Measurements from ENCODE around the gene ETF1. TPM values are rescaled to one million over a fixed set of nuclear protein-coding genes. Genes with fewer than 3 reads are reported as not detected.

The ETF1 gene
- total and polyA plus RNA-seq, 9 of the 15 experiments (the other 6 are each of a cell fraction or from before 2014, with no cell fraction given), result 53.7 to 209 (median 164) TPM

DNA sequence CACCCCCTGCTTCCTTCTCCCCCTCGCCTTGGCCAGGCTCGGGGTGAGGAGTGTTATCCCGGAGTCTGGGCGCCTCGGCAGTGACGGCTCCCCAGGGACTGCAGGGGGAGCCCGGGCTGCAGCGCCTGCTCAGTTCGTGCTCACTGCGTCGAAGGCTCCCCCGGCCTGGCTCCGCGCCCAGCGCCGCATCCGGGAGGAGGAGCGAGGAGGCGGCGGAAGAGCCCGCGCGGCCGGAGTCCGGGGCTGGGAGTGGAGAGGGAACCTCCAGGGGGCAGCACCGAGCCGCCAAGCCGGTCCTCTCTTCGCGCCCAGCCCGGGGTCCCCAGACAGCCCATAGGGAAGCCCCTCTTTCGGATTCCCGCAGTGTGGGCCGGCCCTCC is 79.0 kb downstream of the ETF1 start (continued):
- TF ChIP-seq IRF2 (CRISPR knock-in tag; IDR thresholded peaks at IDR 0.05) (no peak), BRCA1 (IDR thresholded peaks at IDR 0.05) (no peak), BRCA1 (CRISPR knock-in tag; IDR thresholded peaks at IDR 0.05) (no peak), HDAC6 (IDR thresholded peaks at IDR 0.05; ENCODE audit: low read depth, low read length) (no peak), GATAD2A (IDR thresholded peaks at IDR 0.05) (no peak), ZBED1 (IDR thresholded peaks at IDR 0.05) (no peak), PCBP2 (IDR thresholded peaks at IDR 0.05; ENCODE audit: low read depth, low read length, poor library complexity, severe bottlenecking) (no peak), RBBP5 (IDR thresholded peaks at IDR 0.05; ENCODE audit: borderline replicate concordance, insufficient read depth, low read length, poor library complexity, severe bottlenecking) (peak; percentile 48), ZNF830 (CRISPR knock-in tag; IDR thresholded peaks at IDR 0.05) (no peak), NFIC (IDR thresholded peaks at IDR 0.05) (peak; percentile 99), POU5F1 (IDR thresholded peaks at IDR 0.05; ENCODE audit: borderline replicate concordance, low read depth, low read length, partially characterized antibody) (no peak), PHF20 (IDR thresholded peaks at IDR 0.05; ENCODE audit: partially characterized antibody) (no peak), FIP1L1 (IDR thresholded peaks at IDR 0.05; ENCODE audit: low read depth, low read length, poor library complexity, severe bottlenecking) (peak; percentile 95), IFI16 (CRISPR knock-in tag; IDR thresholded peaks at IDR 0.05) (no peak), NRF1 (conservative IDR thresholded peaks at IDR 0.05 in 1 of 2, IDR thresholded peaks at IDR 0.05 in 1 of 2) (peak; percentile 87 to 89), ZNF212 (CRISPR knock-in tag; IDR thresholded peaks at IDR 0.05) (no peak), CREM (IDR thresholded peaks at IDR 0.05; ENCODE audit: low read depth) (peak; percentile 88), RBM25 (IDR thresholded peaks at IDR 0.05; ENCODE audit: low read depth, low read length, severe bottlenecking) (no peak)
- TF ChIP-seq, protein P1, sequence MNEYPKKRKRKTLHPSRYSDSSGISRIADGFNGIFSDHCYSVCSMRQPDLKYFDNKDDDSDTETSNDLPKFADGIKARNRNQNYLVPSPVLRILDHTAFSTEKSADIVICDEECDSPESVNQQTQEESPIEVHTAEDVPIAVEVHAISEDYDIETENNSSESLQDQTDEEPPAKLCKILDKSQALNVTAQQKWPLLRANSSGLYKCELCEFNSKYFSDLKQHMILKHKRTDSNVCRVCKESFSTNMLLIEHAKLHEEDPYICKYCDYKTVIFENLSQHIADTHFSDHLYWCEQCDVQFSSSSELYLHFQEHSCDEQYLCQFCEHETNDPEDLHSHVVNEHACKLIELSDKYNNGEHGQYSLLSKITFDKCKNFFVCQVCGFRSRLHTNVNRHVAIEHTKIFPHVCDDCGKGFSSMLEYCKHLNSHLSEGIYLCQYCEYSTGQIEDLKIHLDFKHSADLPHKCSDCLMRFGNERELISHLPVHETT (CRISPR knock-in tag; conservative IDR thresholded peaks at IDR 0.05 in 1 of 2, IDR thresholded peaks at IDR 0.05 in 1 of 2), result no peak
- TF ChIP-seq, protein P2, sequence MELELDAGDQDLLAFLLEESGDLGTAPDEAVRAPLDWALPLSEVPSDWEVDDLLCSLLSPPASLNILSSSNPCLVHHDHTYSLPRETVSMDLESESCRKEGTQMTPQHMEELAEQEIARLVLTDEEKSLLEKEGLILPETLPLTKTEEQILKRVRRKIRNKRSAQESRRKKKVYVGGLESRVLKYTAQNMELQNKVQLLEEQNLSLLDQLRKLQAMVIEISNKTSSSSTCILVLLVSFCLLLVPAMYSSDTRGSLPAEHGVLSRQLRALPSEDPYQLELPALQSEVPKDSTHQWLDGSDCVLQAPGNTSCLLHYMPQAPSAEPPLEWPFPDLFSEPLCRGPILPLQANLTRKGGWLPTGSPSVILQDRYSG (tag; conservative IDR thresholded peaks at IDR 0.05; ENCODE audit: low read depth), result no peak
- TF ChIP-seq, protein P3, sequence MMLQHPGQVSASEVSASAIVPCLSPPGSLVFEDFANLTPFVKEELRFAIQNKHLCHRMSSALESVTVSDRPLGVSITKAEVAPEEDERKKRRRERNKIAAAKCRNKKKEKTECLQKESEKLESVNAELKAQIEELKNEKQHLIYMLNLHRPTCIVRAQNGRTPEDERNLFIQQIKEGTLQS (IDR thresholded peaks at IDR 0.05), result no peak
- TF ChIP-seq, protein P3 (CRISPR knock-in tag; conservative IDR thresholded peaks at IDR 0.05), result peak; percentile 66
- TF ChIP-seq, protein P4, sequence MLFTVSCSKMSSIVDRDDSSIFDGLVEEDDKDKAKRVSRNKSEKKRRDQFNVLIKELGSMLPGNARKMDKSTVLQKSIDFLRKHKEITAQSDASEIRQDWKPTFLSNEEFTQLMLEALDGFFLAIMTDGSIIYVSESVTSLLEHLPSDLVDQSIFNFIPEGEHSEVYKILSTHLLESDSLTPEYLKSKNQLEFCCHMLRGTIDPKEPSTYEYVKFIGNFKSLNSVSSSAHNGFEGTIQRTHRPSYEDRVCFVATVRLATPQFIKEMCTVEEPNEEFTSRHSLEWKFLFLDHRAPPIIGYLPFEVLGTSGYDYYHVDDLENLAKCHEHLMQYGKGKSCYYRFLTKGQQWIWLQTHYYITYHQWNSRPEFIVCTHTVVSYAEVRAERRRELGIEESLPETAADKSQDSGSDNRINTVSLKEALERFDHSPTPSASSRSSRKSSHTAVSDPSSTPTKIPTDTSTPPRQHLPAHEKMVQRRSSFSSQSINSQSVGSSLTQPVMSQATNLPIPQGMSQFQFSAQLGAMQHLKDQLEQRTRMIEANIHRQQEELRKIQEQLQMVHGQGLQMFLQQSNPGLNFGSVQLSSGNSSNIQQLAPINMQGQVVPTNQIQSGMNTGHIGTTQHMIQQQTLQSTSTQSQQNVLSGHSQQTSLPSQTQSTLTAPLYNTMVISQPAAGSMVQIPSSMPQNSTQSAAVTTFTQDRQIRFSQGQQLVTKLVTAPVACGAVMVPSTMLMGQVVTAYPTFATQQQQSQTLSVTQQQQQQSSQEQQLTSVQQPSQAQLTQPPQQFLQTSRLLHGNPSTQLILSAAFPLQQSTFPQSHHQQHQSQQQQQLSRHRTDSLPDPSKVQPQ (CRISPR knock-in tag; IDR thresholded peaks at IDR 0.05; ENCODE audit: borderline replicate concordance), result no peak
